ENCODE measurements around the gene YTHDF1.

- TF ChIP-seq MEIS1 (CRISPR knock-in tag; IDR thresholded peaks at IDR 0.05; ENCODE audit: borderline replicate concordance) (no peak), PRDM2 (tag by site-specific recombination; IDR thresholded peaks at IDR 0.05; ENCODE audit: borderline replicate concordance) (no peak), ZNF843 (tag by site-specific recombination; IDR thresholded peaks at IDR 0.05) (no peak), ZNF501 (tag by site-specific recombination; IDR thresholded peaks at IDR 0.05) (no peak), ZNF133 (tag by site-specific recombination; IDR thresholded peaks at IDR 0.05) (no peak), KLF8 (tag by site-specific recombination; IDR thresholded peaks at IDR 0.05) (no peak), ZXDB (tag by site-specific recombination; IDR thresholded peaks at IDR 0.05) (no peak), ZNF274 (IDR thresholded peaks at IDR 0.05; ENCODE audit: low read length) (no peak), ZNF274 (tag by site-specific recombination; IDR thresholded peaks at IDR 0.05; ENCODE audit: borderline replicate concordance) (no peak), ZNF560 (tag by site-specific recombination; IDR thresholded peaks at IDR 0.05; ENCODE audit: borderline replicate concordance) (no peak), ZNF404 (tag by site-specific recombination; IDR thresholded peaks at IDR 0.05) (no peak), REST (tag by site-specific recombination; IDR thresholded peaks at IDR 0.05) (no peak)
- TF ChIP-seq, protein P1, sequence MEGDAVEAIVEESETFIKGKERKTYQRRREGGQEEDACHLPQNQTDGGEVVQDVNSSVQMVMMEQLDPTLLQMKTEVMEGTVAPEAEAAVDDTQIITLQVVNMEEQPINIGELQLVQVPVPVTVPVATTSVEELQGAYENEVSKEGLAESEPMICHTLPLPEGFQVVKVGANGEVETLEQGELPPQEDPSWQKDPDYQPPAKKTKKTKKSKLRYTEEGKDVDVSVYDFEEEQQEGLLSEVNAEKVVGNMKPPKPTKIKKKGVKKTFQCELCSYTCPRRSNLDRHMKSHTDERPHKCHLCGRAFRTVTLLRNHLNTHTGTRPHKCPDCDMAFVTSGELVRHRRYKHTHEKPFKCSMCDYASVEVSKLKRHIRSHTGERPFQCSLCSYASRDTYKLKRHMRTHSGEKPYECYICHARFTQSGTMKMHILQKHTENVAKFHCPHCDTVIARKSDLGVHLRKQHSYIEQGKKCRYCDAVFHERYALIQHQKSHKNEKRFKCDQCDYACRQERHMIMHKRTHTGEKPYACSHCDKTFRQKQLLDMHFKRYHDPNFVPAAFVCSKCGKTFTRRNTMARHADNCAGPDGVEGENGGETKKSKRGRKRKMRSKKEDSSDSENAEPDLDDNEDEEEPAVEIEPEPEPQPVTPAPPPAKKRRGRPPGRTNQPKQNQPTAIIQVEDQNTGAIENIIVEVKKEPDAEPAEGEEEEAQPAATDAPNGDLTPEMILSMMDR (tag by site-specific recombination; IDR thresholded peaks at IDR 0.05) = no peak
- TF ChIP-seq, protein P2, sequence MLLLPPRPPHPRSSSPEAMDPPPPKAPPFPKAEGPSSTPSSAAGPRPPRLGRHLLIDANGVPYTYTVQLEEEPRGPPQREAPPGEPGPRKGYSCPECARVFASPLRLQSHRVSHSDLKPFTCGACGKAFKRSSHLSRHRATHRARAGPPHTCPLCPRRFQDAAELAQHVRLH (tag by site-specific recombination; IDR thresholded peaks at IDR 0.05) = no peak
Observed at GRCh38 chr20:63255931-63256704, 40.2 kb upstream of the YTHDF1 start.
